Stimulated activated CD4-positive, alpha-beta T cell treated with anti-CD3 and anti-CD28 coated beads, Interleukin-1b, Interleukin-23, amount 100 ng/mL, for 1 hour (primary cell): ENCODE results near the gene STRADA.

Source experiments
- DNase-seq, 2 donors: peaks; one replicate each; pipeline ENCODE4 v3.0.0-alpha.2; 2020; ENCODE audit warnings: low read depth in 2 of 2

Gene STRADA

GRCh38 chr17:63682981-63683380 lies 58.6 kb downstream of the STRADA start:
- no peak for DNase-seq

GRCh38 chr17:63682441-63682840 lies 59.2 kb downstream of the STRADA start:
- no peak for DNase-seq

GRCh38 chr17:63681530-63681929 lies 60.1 kb downstream of the STRADA start:
- no peak for DNase-seq

- no peak for DNase-seq
Measured at GRCh38 chr17:63680700-63681099, 60.9 kb downstream of the STRADA start.

GRCh38 chr17:63679214-63679613 lies 62.4 kb downstream of the STRADA start:
- DNase-seq, result no peak

- no peak for DNase-seq
Measured at GRCh38 chr17:63676584-63676983, 65.0 kb downstream of the STRADA start.

- DNase-seq, result no peak
Measured at GRCh38 chr17:63675607-63676546, 65.7 kb downstream of the STRADA start.

- DNase-seq, result no peak
Measured at GRCh38 chr17:63675231-63675606, 66.4 kb downstream of the STRADA start.

GRCh38 chr17:63672856-63673255 lies 68.7 kb downstream of the STRADA start:
- no peak for DNase-seq

- DNase-seq, result no peak
Measured at GRCh38 chr17:63665527-63666214, 75.9 kb downstream of the STRADA start.

- DNase-seq, result no peak
Measured at GRCh38 chr17:63659850-63660249, 81.7 kb downstream of the STRADA start.

GRCh38 chr17:63658366-63658765 lies 83.2 kb downstream of the STRADA start:
- DNase-seq, result no peak

- no peak for DNase-seq
Measured at GRCh38 chr17:63657786-63658185, 83.8 kb downstream of the STRADA start.

- DNase-seq, result no peak
Measured at GRCh38 chr17:63653050-63653449, 88.5 kb downstream of the STRADA start.
